NCI-H2029 (cell line): ENCODE data around the gene GJA9.
"Not testable (repeated sequence)": the region's sequence is repeated elsewhere in the genome, so short reads cannot be mapped to it uniquely, and the experiment has no call there.

ENCODE experiments used
- DNase-seq: peaks from one replicate; lab custom pipeline; 2025; lab: John Stamatoyannopoulos, UW

Gene GJA9

DNA sequence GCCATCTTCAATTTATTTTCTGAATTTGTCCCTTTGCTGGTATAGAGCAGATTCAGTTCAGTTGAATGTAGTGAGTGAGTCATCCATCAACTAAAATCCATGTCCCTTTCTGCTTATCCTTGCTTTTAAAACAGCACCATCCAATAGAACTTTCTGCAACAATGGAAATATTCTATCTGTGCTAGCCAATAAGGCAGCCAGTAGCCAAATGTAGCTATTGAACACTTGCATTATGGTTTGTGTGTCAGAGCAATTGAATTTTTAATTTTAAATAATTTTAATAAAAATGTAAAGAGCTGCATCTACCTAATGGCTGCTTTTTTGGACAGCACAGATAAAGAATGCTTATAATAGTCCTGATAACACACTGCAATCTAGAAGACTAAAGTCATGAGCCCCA is at the start of gene GJA9:
TSS of gene GJA9 (minus strand) at position 101 of the 400 bp plus-strand sequence. CDS start 5,489 bp downstream, outside the sequence.
- no peak for DNase-seq

DNA sequence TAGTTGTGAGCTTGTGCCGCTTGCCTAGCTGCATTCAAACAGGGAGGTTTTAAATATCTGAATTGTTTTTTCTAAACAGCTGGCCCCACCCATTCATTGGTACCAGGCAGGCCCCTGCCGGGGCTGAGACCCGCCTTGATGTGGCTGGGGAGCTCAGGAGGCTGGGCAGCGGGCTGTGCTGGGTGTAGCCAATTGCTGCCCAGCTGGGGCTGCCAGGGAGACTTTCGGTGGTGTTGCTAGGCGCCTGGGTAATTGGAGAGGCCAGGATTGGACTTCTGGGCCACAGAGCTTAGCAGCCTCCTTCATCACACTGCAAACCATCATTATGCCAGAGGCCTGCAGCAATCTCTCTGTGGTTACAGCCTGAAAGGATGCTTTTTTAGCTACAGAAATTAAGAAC is 48.1 kb upstream of the GJA9 start:
- DNase-seq, result no peak

DNA sequence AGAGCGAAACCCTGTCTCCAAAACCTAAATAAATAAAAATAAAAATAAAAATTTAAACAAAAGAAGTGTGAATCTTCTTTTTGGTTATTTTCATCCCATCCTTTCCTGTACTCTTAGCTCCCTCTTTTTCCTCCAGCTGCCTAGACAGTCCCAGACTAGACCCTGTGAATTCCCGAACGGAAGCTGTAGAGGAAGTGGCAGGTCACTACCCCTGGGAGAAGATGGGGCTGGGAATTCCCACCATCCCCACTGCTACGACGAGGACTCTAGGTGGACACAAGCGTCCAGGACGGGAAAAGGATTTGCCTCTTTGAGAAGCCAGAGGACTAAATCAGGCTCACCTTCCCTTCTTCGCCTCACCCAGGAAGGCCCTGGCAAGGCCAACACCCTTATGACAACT is 47.7 kb upstream of the GJA9 start:
- DNase-seq, result no peak

DNA sequence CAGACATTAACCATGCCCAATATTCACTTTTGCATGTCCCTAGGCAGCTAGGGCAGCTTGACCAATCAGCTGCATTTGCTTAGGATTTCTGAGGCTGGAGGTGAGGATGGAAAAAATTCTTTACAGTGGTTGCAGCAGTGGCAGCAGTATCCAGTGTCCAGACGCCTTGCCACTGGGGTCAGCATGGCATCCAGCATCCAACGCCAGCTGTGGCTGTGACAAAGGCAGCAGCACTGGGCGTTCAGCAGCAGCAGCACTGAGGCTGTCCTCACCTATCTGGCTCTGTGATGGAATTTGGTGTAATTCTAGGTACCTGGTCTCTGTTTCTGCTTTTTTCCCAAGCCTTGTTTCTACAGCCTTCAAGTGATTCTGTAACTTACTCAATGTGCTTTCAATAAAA is 44.7 kb upstream of the GJA9 start:
- no peak for DNase-seq

DNA sequence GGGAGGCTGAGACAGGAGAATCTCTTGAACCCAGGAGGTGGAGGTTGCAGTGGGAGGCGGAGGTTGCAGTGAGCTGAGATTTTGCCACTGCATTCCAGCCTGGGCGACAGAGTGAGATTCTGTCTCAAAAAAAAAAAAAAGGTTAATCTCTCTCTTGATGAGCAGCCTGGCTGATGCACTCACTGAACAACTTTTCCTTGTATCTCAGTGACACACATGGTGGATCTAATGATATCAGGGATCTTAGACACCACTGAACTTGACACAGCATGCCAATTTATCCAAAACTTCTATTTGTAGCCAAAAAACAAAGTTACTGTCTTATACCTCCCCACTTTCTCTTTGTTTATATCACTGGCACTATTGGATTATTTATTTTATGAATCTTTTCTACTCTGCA is 44.0 kb upstream of the GJA9 start:
- no peak for DNase-seq

DNA sequence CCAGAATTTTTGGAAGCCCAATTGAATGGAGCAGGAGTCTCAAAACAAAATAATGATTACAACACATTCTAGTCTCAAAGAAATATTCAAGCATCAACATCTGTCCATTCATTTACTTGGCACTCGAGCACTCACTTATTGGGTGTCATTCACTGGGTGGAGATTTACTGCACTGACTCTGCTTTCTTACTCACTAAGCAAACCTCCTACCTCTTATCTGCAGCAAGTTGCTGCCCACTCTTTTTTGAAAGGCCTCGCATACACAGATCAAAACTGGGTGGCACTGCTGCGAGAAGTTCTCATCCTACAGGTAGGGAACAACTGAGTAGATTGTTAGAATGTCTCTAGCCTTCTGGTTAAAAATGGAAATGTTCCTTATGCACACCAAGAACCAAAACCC is 42.2 kb upstream of the GJA9 start:
- DNase-seq, result no peak

DNA sequence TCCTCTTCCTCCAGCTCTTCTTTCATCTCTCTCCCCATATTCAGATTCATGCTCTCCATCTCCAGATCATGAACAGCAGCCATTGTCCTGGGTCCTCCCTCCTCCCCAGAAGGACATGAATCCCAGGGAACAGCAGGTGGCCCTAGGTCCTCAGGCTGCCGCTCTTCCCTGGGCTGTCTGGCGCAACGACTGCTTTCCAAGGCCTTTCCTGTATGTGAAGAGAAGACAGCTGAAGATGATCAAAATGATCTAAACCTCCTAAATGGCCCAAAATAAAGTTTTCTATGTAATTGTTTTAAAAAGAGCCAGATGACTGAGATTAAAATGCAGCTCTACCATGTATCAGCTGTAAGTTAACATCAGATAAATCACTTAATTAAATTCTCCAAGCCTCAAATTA is 37.7 kb upstream of the GJA9 start:
- peak; percentile 46 for DNase-seq

DNA sequence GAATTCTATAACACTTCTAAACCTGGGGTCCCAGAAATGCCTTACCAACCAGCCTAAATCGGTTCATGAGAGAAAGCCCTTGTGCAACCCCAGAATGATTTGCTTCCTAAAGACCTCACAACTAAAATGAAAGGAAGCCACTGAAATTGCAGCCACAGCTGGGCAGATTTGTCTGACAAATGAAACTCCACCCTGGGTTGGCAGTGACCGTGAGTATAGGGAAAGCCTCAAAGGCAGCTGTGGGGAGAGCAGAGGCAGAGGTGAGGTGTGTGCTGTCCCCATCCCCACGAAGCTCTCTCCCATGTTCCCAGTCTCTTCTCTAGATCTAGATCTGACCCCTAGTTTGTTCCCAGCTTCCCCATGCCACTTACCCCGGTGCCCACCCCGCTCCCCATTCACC is 37.2 kb upstream of the GJA9 start:
- no peak for DNase-seq

DNA sequence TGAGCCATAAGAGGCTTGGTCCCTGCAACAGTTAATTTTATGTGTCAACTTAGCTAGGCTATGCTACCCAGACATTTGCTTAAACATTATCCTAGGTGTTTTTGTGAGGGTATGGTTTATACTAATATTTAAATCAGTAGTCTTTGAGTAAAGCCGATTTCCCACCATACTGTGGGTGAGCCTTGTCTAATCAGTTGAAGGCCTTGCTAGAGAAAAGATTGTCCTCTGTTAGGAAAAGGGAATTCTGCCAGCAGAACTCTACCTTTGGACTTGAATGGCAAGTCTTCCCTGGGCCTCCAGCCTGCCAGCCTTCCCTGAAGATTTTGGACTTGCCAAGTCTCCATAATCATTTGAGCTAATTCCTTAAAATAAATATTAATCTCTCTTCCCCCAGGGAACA is 36.4 kb upstream of the GJA9 start:
- DNase-seq, result no peak

DNA sequence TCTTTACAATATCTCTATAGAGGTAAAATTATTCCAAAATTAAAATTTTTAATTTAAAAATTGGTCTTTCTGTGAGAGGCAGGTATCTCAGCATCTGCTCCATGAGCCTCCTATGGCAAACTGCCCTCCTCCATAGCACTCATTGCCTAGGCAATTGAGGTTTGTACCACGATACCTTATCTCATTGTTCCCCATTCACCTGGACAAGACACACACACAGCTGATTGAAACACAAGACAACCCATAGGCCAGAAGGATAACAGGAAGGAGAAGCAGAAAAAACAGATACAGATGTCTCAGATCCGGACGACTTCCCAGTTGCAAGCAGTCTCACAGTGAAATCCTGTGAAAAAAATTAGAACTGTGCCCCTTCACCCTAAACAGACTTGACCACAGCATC is 36.0 kb upstream of the GJA9 start:
- DNase-seq, result peak; percentile 40

DNA sequence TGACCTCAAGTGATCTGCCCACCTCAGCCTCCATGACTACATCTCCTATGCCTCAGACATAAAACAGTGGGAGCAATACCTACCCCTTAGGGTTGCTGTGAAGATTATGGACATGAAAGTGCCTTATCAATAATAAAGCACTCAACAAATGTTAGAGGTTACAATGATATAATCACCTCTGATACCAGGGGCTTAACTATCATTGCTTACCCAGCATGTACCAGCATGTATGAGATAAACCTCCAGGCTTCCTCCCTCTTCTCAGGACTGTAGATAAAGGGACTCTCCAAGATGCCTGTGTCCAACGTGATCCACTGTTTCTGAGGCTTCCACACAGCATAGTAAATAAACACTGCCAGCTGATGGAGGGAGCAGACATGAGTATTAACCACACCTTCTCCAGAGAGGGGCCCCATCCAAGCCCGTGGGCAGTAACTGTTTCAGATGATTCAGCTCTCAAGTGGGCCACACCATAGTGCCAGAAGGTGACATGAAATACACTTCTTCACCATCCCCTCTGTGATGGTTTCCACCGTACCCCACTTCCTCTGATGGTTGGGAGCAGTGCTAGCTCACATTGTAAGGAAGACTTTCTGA is 34.1 kb upstream of the GJA9 start:
- DNase-seq, result no peak

DNA sequence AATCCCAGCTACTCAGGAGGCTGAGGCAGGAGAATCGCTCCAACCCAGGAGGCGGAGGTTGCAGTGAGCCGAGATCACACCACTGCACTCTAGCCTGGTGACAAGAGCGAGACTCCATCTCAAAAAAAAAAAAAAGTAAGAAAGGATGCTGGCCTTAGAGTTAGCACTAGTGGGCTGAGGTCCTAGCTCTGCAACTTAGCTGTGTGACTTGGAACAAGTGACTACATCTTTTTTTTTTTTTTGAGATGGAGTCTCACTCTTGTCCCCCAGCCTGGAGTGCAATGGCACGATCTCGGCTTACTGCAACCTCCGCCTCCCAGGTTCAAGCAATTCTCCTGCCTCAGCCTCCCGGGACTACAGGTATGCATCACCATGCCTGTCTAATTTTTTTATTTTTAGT is 33.5 kb upstream of the GJA9 start:
- DNase-seq, result not testable (repeated sequence)

DNA sequence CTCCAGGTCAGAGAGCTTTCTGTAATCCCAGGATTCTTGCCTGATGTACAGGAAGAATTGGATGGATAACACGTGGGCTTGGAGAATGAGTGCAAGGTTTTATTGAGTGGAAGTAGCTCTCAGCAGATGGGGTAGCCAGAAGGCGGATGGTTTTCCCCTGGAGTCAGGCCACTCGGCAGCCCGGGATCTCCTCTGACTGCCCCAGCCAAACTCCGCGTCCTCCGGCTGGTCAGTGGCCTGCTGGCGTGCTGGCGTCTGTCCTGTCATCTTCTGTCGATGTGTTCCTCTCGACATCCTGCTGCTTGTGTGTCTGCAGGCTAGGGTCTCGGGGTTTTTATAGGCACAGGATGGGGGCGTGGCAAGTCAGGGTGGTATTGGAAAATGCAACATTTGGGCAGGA is 27.4 kb upstream of the GJA9 start:
- no peak for DNase-seq

DNA sequence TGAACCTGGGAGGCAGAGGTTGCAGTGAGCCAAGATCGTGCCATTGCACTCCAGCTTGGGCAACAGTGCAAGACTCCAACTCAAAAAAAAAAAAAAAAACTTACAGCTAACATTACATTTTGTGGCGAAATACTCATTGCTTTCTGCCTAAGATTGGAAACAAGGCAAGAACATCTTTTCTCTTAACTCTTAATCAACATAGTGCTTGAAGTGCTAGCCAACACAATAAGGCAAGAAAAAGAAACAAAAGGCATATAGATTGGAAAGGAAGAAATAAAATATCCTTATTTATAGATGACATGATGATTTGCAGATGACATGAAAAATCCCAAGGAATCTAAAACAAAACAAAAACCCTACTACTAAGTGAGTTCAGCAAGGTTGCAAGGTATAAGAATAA is 24.6 kb upstream of the GJA9 start:
- no peak for DNase-seq

DNA sequence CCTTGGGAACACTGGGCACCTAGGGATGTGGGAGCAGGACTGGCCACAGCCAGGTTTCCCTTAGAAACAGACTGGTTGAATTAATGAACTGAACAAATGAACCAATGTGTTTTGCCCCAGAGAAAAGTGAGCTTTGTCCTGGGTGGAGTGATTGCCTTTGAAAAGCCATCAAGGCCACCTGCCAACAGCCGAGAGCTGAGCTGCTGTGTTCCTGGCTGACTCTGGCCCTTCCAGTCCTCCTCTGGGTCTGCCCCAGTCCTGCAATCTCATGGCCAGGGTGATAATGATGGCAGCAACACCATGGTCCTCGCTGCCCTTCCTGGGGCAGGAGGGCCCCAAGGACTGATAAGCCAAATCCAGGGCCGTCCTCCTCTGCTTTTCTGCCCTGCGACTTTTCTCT is 18.2 kb upstream of the GJA9 start:
- no peak for DNase-seq

DNA sequence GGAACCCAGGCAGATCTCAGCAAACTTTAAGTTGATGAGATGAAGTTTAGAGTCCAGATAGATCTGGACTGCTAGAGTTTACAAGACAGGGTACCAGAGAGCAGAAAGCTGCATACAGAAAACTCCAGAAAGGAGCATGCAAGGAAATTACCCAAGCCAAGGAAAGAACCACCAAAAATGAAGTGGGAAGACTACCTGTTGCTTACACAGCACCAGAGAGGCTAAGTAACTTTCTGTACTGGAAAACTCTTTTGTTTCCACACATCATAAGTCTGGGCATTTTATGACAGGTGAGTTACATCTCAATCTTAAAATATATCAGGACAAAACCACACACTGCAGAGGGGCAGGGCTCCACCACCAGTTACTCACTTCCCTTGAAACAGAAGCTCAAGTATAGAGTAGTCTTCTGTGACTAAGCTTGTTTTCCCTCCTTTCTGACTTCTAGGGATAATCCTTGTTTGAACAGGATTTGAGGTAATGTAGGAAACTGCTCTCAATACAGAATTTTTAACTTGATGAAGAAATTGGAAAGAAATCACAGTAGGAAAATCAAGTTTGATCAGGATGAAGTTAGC is 17.4 kb upstream of the GJA9 start:
- DNase-seq, result no peak

DNA sequence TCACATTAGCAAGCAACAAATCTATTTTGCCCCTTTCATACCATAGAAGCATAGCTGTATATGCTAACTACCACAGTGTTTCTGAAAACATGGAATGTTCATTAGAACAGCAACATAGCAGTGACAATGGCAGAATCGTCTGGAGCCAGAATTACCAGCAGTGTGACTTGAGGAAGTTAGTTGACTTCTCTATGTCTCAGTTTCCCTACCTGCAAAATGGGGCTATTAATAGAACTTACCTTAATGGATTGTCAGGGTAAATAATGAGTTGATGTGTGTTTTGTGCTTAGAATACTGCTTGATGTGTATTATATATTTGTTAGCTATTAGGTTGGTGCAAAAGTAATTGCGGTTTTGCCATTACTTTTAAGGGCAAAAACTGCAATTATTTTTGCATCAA is 14.8 kb upstream of the GJA9 start:
- DNase-seq, result no peak

DNA sequence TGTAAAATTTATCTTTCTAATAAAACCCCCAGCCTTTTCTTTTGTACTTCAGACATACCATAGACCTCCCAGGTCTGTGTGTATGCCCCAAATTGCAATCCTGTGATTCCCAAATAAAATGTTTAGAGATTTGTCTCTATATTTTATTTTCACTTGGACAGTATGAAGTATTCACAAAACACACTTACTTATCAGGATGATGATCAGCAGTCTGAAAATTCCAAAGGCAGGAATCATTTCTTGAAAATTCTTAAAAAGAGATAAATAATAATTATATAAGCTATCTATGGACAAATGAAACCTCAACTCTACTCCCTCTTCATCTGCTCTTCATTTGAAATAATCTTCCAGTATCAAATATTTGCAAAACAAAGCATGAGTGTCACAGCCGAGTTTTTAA is 11.6 kb upstream of the GJA9 start:
- DNase-seq, result no peak

DNA sequence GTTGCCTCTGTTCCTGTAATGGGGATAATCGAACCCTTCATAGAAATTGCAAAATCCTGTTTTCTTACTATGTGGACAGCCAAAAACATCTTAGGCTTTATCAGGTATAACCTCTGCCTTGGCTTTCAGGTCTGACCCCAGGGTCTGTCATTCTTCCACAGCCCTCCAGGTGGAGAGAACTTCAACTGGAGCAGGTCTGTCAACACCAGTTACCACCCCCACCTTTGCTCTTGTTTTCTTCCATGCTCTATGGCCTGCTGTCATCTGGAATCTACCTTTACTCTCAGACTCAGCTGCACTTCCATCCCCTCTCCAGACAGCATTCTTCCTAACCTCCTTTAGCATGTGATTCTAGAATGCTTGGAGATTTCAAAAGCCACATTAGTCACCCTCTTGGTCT is 10.4 kb upstream of the GJA9 start:
- no peak for DNase-seq

DNA sequence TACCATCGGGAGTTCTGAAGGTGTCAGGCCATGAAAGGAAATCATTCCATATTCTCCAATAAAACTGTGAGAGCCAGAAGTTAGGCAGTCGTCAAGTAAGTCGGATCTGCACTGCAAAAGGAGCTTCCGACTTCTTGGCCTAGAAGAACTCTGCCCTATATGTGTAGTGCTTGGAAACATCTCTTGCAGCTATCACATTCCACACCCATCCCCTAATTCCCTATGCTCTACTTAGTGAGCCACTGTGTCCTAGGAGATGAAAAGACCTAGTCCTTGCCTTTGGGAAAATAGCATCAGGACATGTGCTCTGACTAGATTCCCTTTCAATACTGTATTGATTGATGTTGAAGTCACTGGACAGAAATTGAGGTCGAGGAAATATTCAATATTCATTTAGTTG is 8.2 kb upstream of the GJA9 start:
- no peak for DNase-seq

DNA sequence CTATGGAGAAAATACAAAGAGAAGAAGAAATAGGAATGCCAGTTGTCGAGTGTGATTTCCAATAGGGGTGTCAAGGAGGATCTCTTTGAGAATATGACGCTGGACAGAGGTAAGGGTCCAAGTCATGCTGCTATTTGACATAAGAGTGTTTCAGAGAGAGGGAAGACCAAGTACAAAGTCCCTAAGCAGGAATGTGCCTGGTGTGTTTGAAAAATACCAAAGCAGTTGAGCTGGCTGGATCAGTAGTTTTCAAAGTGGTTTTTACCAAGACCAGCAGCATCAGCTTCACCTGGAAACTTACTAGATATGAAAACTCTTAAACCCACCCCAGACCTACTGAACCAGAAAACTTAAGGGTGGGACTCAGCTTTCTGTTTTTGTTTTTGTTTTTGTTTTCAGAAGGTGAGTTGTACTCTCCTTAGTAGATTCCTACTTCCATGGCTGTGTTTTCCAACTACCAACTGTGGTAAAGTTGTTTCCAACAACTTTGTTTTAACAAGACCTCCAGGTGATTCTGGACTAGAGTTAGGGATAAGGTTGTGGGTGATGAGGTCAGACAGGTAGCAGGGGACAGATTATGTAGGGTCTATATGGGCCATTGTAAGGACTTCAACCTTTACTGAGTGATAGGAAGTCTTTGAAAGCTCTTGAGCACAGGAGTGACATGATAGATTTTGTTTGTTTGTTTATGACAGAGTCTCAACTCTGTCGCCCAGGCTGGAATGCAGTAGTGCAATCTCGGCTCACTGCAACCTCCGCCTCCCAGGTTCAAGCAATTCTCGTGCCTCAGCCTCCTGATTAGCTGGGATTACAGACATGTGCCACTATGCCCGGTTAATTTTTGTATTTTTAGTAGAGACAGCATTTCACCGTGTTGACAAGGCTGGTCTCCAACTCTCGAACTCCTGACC is 7.3 kb upstream of the GJA9 start:
- no peak for DNase-seq

DNA sequence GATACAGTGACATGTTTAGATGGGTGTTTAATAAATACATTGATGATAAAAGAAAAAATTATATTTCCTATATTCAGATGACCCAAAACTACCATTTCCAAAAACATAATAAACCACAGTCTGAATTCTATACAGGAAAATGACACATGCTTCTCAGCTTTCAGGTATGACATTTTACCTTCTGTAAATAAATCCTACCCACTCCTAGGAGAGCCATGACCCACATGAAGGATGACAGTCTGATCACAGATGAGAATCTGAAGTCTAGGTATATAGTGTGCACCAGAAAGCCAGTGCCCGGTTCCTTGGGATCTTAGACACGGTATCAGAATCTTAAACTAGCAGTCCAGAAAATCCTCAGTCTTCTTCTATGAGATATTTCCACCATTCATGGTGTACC is 3.7 kb upstream of the GJA9 start:
- DNase-seq, result no peak

DNA sequence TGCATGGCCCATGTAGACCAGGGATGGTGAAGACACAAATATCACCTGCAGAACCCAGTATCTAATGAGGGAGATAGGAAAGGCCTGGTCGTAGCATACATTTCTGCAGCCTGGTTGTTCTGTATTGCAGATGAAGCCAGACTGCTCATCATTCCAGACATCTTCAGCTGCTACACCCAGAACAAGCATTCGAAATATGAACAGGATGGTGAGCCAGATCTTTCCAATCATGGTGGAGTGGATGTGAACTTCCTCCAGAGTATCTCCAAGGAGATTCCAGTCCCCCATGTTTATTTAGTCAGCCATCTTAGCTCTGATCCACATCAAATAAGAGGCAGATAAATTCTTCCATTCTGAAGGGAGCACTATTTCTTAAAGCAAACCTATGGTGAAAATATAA is 5.6 kb downstream of the GJA9 start:
- no peak for DNase-seq
